ENCODE results near the gene CDC42BPB.

CDC42BPB gene

DNA sequence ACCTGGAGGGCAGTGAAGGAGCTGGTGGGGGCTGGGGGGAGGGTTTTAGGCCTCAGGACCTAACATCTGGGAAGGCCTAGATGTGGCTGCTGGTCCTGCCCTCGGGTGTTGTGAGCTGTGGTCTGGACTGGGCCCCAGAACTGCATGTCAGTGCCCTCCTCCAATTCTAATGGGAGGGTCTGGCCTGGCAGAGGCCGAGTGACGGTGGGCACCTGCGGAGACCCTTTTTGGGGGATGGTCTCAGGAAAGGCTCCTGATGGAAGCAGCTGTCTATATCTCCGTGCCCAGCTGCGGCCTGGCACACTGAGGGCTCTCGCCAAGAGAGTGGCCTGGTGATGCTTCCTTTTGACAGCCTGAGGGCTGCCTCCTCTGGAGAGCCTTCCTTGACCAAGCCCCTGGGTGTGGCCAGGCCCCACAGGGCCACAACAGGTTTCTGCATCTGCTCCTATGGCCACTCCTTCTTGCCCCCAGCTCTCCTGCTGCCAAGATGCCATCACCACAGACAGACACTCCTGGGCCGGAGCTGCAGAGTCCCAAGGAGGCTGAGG, 42.5 kb upstream of the CDC42BPB start:
- no peak for TF ChIP-seq EZH2 (IDR thresholded peaks at IDR 0.05; ENCODE audit: borderline replicate concordance, low read depth, low read length, severe bottlenecking)
- TF ChIP-seq, protein P1, sequence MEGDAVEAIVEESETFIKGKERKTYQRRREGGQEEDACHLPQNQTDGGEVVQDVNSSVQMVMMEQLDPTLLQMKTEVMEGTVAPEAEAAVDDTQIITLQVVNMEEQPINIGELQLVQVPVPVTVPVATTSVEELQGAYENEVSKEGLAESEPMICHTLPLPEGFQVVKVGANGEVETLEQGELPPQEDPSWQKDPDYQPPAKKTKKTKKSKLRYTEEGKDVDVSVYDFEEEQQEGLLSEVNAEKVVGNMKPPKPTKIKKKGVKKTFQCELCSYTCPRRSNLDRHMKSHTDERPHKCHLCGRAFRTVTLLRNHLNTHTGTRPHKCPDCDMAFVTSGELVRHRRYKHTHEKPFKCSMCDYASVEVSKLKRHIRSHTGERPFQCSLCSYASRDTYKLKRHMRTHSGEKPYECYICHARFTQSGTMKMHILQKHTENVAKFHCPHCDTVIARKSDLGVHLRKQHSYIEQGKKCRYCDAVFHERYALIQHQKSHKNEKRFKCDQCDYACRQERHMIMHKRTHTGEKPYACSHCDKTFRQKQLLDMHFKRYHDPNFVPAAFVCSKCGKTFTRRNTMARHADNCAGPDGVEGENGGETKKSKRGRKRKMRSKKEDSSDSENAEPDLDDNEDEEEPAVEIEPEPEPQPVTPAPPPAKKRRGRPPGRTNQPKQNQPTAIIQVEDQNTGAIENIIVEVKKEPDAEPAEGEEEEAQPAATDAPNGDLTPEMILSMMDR (IDR thresholded peaks at IDR 0.05; ENCODE audit: borderline replicate concordance, extremely low read depth, low read length, poor library complexity, severe bottlenecking) = no peak
- H3K27me3 ChIP-seq (ENCODE audit: insufficient read depth, low read length, poor library complexity) = no peaks in the 10 kb centered on the region
- no peaks in the 10 kb centered on the region for H3K9me3 ChIP-seq (ENCODE audit: insufficient read depth, low read length, severe bottlenecking)
- no peaks in the 10 kb centered on the region for H3K79me2 ChIP-seq (ENCODE audit: insufficient read depth, low read length)
- H3K4me1 ChIP-seq (ENCODE audit: insufficient read depth, low read length) = no peaks in the 10 kb centered on the region
- H3K36me3 ChIP-seq (ENCODE audit: insufficient read depth, low read length) = no peaks in the 10 kb centered on the region
- H2AFZ ChIP-seq (ENCODE audit: low read depth, low read length) = no peak overlapping the region
- ATAC-seq (ENCODE audit: insufficient read depth, low read depth) = no peak
- DNase-seq = no peak
- no peak overlapping the region for H3K27ac ChIP-seq (ENCODE audit: low read length)
- H4K20me1 ChIP-seq (ENCODE audit: insufficient read depth, low read length) = no peaks in the 10 kb centered on the region
- H3K9ac ChIP-seq (ENCODE audit: low read depth, low read length) = no peak overlapping the region
- H3K4me2 ChIP-seq (ENCODE audit: insufficient read depth, low read length) = no peak overlapping the region
- no peak overlapping the region for H3K4me3 ChIP-seq (ENCODE audit: low read depth in 1 of 2, low read length in 2 of 2)

DNA sequence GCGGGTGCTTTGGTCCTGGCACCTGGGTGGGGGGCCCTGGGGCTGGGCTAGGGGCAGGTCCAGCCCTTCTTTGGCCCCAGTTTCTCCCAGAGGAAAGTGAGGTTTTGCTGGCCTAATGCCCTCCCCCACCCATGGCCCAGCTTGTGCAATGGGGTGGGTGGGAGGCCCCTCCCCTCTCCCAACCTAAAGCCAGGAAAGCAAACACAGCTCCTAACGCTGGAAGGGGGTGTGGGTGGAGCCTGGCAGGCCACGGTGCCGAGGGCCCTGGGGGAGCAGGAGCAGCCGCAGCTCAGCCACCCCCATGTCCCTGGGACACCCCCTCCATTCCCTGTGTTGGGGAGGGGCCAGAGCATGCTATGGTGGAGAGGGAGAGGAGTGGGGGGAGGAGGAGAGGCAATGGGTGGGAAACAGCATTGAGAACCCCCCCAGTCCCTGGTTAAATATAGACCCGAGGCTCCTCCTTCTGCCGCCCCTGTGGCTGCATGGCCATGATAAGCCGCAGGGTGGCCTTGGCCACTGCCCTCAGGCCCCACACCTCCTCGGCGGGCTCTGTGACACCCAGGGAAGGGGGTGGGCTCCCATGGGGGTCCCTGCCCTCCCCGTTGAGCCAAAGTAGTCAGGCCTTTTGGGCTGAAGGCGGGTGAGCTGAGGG, 41.9 kb upstream of the CDC42BPB start:
- TF ChIP-seq, protein P1 (IDR thresholded peaks at IDR 0.05; ENCODE audit: borderline replicate concordance, extremely low read depth, low read length, poor library complexity, severe bottlenecking) = no peak
- TF ChIP-seq EZH2 (IDR thresholded peaks at IDR 0.05; ENCODE audit: borderline replicate concordance, low read depth, low read length, severe bottlenecking) = no peak
- Histone ChIP-seq H3K4me3 (ENCODE audit: low read depth in 1 of 2, low read length in 2 of 2) (no peak overlapping the region), H2AFZ (ENCODE audit: low read depth, low read length) (no peak overlapping the region), H3K36me3 (ENCODE audit: insufficient read depth, low read length) (no peaks in the 10 kb centered on the region), H3K79me2 (ENCODE audit: insufficient read depth, low read length) (no peaks in the 10 kb centered on the region), H4K20me1 (ENCODE audit: insufficient read depth, low read length) (no peaks in the 10 kb centered on the region), H3K27me3 (ENCODE audit: insufficient read depth, low read length, poor library complexity) (no peaks in the 10 kb centered on the region), H3K4me1 (ENCODE audit: insufficient read depth, low read length) (no peaks in the 10 kb centered on the region), H3K4me2 (ENCODE audit: insufficient read depth, low read length) (no peak overlapping the region), H3K9me3 (ENCODE audit: insufficient read depth, low read length, severe bottlenecking) (no peaks in the 10 kb centered on the region), H3K27ac (ENCODE audit: low read length) (no peak overlapping the region), H3K9ac (ENCODE audit: low read depth, low read length) (no peak overlapping the region)
- DNase-seq (no peak), ATAC-seq (ENCODE audit: insufficient read depth, low read depth) (no peak)

DNA sequence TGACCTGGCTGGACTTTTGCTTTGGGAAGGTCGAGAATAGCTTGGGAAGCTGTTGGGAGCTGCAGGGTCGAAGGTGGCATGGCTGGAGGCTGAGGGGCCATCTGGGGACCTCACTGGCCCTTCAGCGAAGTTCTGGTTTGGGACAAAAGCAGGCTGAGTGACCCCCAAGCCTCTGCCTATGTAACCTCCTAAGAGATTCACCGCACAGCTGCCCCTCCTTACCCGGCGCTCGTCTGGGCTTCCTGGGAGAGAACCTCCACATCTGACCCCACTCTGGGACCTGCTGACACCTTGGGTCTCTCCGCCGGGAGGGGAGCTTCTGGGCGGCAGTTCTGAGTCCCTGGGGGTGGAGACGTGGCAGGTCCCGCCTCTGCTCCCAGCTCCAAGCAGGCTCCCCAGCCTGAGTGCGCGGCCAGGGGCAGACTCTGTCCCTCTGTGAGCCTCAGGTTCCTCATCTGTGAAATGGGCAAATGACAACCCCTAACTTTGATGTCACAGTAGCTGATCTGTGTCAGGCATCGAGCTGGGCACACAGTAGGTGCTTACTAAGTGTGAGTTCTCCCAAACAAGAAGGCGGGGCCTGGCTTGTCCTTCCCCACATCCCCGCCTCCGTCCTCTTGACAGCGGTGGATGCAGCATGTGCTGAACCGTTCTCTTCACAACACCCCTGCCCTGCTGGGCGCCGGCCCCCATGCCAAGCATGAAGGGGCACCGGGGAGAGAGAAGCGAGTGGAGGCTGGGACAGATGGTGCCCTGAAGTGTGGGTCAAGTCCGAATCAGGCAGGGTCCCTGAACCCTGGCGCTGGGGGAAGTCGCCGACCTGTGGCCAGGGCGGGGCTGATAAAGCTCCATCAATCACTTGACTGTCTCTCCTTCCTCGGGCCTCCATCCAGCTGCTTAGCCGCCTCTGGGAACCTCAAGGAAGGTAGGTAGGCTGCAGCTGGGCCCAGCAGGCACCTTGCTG, 40.9 kb upstream of the CDC42BPB start:
- no peak overlapping the region for H3K9ac ChIP-seq (ENCODE audit: low read depth, low read length)
- H4K20me1 ChIP-seq (ENCODE audit: insufficient read depth, low read length) = no peaks in the 10 kb centered on the region
- no peak for DNase-seq
- no peak overlapping the region for H3K4me2 ChIP-seq (ENCODE audit: insufficient read depth, low read length)
- no peaks in the 10 kb centered on the region for H3K9me3 ChIP-seq (ENCODE audit: insufficient read depth, low read length, severe bottlenecking)
- H3K4me1 ChIP-seq (ENCODE audit: insufficient read depth, low read length) = no peaks in the 10 kb centered on the region
- no peaks in the 10 kb centered on the region for H3K79me2 ChIP-seq (ENCODE audit: insufficient read depth, low read length)
- H3K4me3 ChIP-seq (ENCODE audit: low read depth in 1 of 2, low read length in 2 of 2) = no peak overlapping the region
- no peak for ATAC-seq (ENCODE audit: insufficient read depth, low read depth)
- TF ChIP-seq EZH2 (IDR thresholded peaks at IDR 0.05; ENCODE audit: borderline replicate concordance, low read depth, low read length, severe bottlenecking) = no peak
- TF ChIP-seq, protein P1 (IDR thresholded peaks at IDR 0.05; ENCODE audit: borderline replicate concordance, extremely low read depth, low read length, poor library complexity, severe bottlenecking) = no peak
- H3K36me3 ChIP-seq (ENCODE audit: insufficient read depth, low read length) = no peaks in the 10 kb centered on the region
- no peak overlapping the region for H3K27ac ChIP-seq (ENCODE audit: low read length)
- no peaks in the 10 kb centered on the region for H3K27me3 ChIP-seq (ENCODE audit: insufficient read depth, low read length, poor library complexity)
- H2AFZ ChIP-seq (ENCODE audit: low read depth, low read length) = no peak overlapping the region

Measured in DND-41 (cell line).